CD14-positive monocyte (primary cell): Measurements from ENCODE around the gene KRTAP10-1. TPM values are rescaled to one million over a fixed set of nuclear protein-coding genes. Genes with fewer than 3 reads are reported as not detected.
"Not testable (repeated sequence)": the region's sequence is repeated elsewhere in the genome, so short reads cannot be mapped to it uniquely, and the experiment has no call there.

Source experiments
- DNase-seq, 3 donors: peaks; one replicate each; pipeline ENCODE4 v3.0.0-alpha.2; 2011 to 2022
- H2AFZ ChIP-seq: 2 replicates; pipeline ENCODE4 v1.6.0; 2012; ENCODE audit warnings: mild to moderate bottlenecking, low read depth, low read length, inconsistent platforms; ENCODE audit not compliant: insufficient read depth, poor library complexity, severe bottlenecking
- H3K27ac ChIP-seq, 2 donors: 1 replicate in 1 of 2; 2 replicates in 1 of 2; pipeline ENCODE4 v1.5.1; 2012 to 2013; ENCODE audit warnings: low read length in 2 of 2, control low read depth in 1 of 2, inconsistent platforms in 1 of 2, low read depth in 1 of 2, mild to moderate bottlenecking in 1 of 2
- H3K27me3 ChIP-seq, 2 donors: one replicate each; pipeline versions ENCODE4 v1.6.0 to v1.6.1; 2011 to 2013; ENCODE audit warnings: low read length in 2 of 2; ENCODE audit not compliant: control insufficient read depth in 2 of 2, insufficient read depth in 2 of 2
- H3K36me3 ChIP-seq, 2 donors: replicated peaks in 1 of 2; 1 replicate in 1 of 2; 2 replicates in 1 of 2; pipeline versions ENCODE4 v1.5.1 to v1.6.1; 2012 to 2013; ENCODE audit warnings: low read length in 2 of 2, control low read depth in 1 of 2, inconsistent platforms in 1 of 2, mild to moderate bottlenecking in 1 of 2; ENCODE audit not compliant: insufficient read depth in 2 of 2, control insufficient read depth in 1 of 2
- H3K4me1 ChIP-seq, 2 donors: 1 replicate in 1 of 2; 2 replicates in 1 of 2; pipeline versions ENCODE4 v1.5.1 to v1.6.1; 2012 to 2013; ENCODE audit warnings: low read length in 2 of 2, control low read depth in 1 of 2, inconsistent platforms in 1 of 2, mild to moderate bottlenecking in 1 of 2, moderate library complexity in 1 of 2; ENCODE audit not compliant: insufficient read depth in 2 of 2, control insufficient read depth in 1 of 2
- H3K4me2 ChIP-seq: replicated peaks from 2 replicates; pipeline ENCODE3; 2012; ENCODE audit warnings: low read length, moderate library complexity, mild to moderate bottlenecking; ENCODE audit not compliant: poor library complexity, severe bottlenecking; ENCODE audit errors: extremely low read depth
- H3K4me3 ChIP-seq, 3 experiments: fragments of 200-600 bp in 1 of 3; sonication (generic) in 1 of 3; replicated peaks in 1 of 3; 1 replicate in 2 of 3; 2 replicates in 1 of 3; pipeline ENCODE4 v1.5.1; 2011 to 2013; ENCODE audit warnings: low read length in 3 of 3, mild to moderate bottlenecking in 3 of 3, control low read depth in 2 of 3, low read depth in 2 of 3, inconsistent platforms in 1 of 3, moderate library complexity in 1 of 3
- H3K79me2 ChIP-seq: 2 replicates; pipeline ENCODE4 v1.6.0; 2012; ENCODE audit warnings: mild to moderate bottlenecking, control low read depth, inconsistent platforms, low read length, moderate library complexity; ENCODE audit not compliant: insufficient read depth
- H3K9ac ChIP-seq: 2 replicates; pipeline ENCODE4 v1.6.0; 2017; ENCODE audit warnings: low read length, mild to moderate bottlenecking; ENCODE audit not compliant: insufficient read depth, poor library complexity, severe bottlenecking
- H3K9me3 ChIP-seq, 2 donors: replicated peaks in 1 of 2; 1 replicate in 1 of 2; 2 replicates in 1 of 2; pipeline versions ENCODE4 v1.5.1 to v1.6.1; 2012 to 2013; ENCODE audit warnings: low read length in 2 of 2, control low read depth in 1 of 2; ENCODE audit not compliant: control insufficient read depth in 1 of 2, insufficient read depth in 1 of 2
- H4K20me1 ChIP-seq: 2 replicates; pipeline ENCODE4 v1.6.0; 2012; ENCODE audit warnings: mild to moderate bottlenecking, low read length, control low read depth, moderate library complexity; ENCODE audit not compliant: insufficient read depth
- H3K27ac Mint-ChIP-seq, 7 donors: one replicate each; pipeline ENCODE4 v1.8.0; 2020; ENCODE audit warnings: mild to moderate bottlenecking in 7 of 7, mixed read lengths in 7 of 7, moderate library complexity in 6 of 7, inconsistent platforms in 2 of 7
- H3K27me3 Mint-ChIP-seq, 3 donors: one replicate each; pipeline ENCODE4 v1.8.0; 2021 to 2022; ENCODE audit warnings: low read depth in 3 of 3, mild to moderate bottlenecking in 3 of 3, mixed read lengths in 3 of 3, moderate library complexity in 3 of 3, inconsistent platforms in 1 of 3
- H3K36me3 Mint-ChIP-seq, 2 donors: one replicate each; pipeline ENCODE4 v1.8.0; 2020; ENCODE audit warnings: mixed read lengths in 2 of 2, inconsistent platforms in 1 of 2, mild to moderate bottlenecking in 1 of 2
- H3K4me1 Mint-ChIP-seq: one replicate; pipeline ENCODE4 v1.8.0; 2020; ENCODE audit warnings: mild to moderate bottlenecking, mixed read lengths
- H3K4me3 Mint-ChIP-seq, 2 donors: one replicate each; pipeline ENCODE4 v1.8.0; 2020; ENCODE audit warnings: mild to moderate bottlenecking in 2 of 2, mixed read lengths in 2 of 2, moderate library complexity in 1 of 2
- H3K9me3 Mint-ChIP-seq, 7 donors: one replicate each; pipeline ENCODE4 v1.8.0; 2020 to 2022; ENCODE audit warnings: mixed read lengths in 7 of 7, mild to moderate bottlenecking in 6 of 7, moderate library complexity in 6 of 7, inconsistent platforms in 2 of 7
- WGBS: methylation state at CpG from one replicate; pipeline ENCODE4 v1.1.5; 2013; ENCODE audit warnings: missing lambda C conversion rate; ENCODE audit not compliant: insufficient coverage; 5-methylcytosine and 5-hydroxymethylcytosine counted together
- intact Hi-C, 2 donors: fragments of 100-400 bp; cut with micrococcal nuclease; formaldehyde crosslinking; loops; one replicate each; pipeline versions ENCODE4 v1.15.0 to v1.15.1; 2023
- polyA plus RNA-seq, 3 donors: library from polyadenylated mRNA; depleted of rRNA in 1 of 3; unstranded in 2 of 3; stranded (reverse) in 1 of 3; fragments of 300-500 nt in 2 of 3; fragments of >200 nt in 1 of 3; fragmentation: Illumina TruSeq in 2 of 3; gene quantifications; 1 replicate in 2 of 3; 2 replicates in 1 of 3; pipeline ENCODE4 v1.2.3, GENCODE V29; 2012 to 2021
- TF ChIP-seq, protein P1 (sequence below): fragments of 200-600 bp; IDR thresholded peaks from one replicate; pipeline ENCODE4 v1.8.0; 2022; ENCODE audit warnings: antibody characterized with exemption, mild to moderate bottlenecking

Gene KRTAP10-1
- polyA plus RNA-seq, 3 donors, result not detected

DNA sequence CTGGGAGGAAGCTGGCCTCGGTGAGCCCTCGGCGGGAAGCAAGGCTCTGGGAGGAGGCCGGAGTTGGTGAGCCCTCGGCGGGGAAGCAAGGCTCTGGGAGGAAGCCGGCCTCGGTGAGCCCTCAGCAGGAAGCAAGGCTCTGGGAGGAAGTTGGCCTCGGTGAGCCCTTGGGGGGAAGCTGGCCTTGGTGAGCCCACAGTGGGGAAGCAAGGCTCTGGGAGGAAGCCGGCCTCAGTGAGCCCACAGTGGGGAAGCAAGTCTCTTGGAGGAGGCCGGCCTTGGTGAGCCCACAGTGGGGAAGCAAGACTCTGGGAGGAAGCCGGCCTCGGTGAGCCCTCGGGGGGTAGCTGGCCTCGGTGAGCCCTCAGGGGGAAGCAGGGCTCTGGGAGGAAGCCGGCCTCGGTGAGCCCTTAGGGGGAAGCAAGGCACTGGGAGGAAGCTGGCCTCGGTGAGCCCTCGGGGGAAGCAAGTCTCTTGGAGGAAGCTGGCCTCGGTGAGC lies 36.0 kb downstream of the KRTAP10-1 start:
- peak overlapping the region in 5 of 7 donors; percentile 37 to 81 (median 61) for H3K27ac Mint-ChIP-seq
- Histone ChIP-seq H3K79me2 (no peaks in the 10 kb centered on the region), H3K27me3 (no peaks in the 10 kb centered on the region), H3K27ac (peak overlapping the region; percentile 26 to 66), H3K4me3 (no peak overlapping the region), H3K9me3 (peaks cover 0 to 5% of the 10 kb centered on the region in 2 donors), H2AFZ (no peak overlapping the region), H3K4me2 (no peak overlapping the region), H3K36me3 (no peaks in the 10 kb centered on the region), H3K9ac (no peak overlapping the region), H3K4me1 (peaks cover 9 to 13% of the 10 kb centered on the region in 2 donors), H4K20me1 (no peaks in the 10 kb centered on the region)
- peaks cover 7 to 15% (median 9%) of the 10 kb centered on the region in 3 donors for H3K27me3 Mint-ChIP-seq
- no peak overlapping the region for H3K4me3 Mint-ChIP-seq
- TF ChIP-seq, protein P1, sequence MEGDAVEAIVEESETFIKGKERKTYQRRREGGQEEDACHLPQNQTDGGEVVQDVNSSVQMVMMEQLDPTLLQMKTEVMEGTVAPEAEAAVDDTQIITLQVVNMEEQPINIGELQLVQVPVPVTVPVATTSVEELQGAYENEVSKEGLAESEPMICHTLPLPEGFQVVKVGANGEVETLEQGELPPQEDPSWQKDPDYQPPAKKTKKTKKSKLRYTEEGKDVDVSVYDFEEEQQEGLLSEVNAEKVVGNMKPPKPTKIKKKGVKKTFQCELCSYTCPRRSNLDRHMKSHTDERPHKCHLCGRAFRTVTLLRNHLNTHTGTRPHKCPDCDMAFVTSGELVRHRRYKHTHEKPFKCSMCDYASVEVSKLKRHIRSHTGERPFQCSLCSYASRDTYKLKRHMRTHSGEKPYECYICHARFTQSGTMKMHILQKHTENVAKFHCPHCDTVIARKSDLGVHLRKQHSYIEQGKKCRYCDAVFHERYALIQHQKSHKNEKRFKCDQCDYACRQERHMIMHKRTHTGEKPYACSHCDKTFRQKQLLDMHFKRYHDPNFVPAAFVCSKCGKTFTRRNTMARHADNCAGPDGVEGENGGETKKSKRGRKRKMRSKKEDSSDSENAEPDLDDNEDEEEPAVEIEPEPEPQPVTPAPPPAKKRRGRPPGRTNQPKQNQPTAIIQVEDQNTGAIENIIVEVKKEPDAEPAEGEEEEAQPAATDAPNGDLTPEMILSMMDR, result no peak
- H3K36me3 Mint-ChIP-seq, result no peaks in the 10 kb centered on the region
- intact Hi-C loops, result no loop called here
- peaks cover 6% of the 10 kb centered on the region for H3K4me1 Mint-ChIP-seq
- peaks cover 0 to 12% (median 5%) of the 10 kb centered on the region in 7 donors for H3K9me3 Mint-ChIP-seq
- WGBS, result 2% methylated on average over 19 of the region's 20 CpGs
- DNase-seq, result peak; percentile 44 to 62 (median 44)

- H3K36me3 Mint-ChIP-seq, H3K4me2 ChIP-seq, H3K27me3 ChIP-seq, H4K20me1 ChIP-seq, H3K4me3 ChIP-seq, H3K9ac ChIP-seq, H2AFZ ChIP-seq, H3K9me3 ChIP-seq, H3K36me3 ChIP-seq, DNase-seq, H3K79me2 ChIP-seq, H3K4me3 Mint-ChIP-seq, H3K4me1 Mint-ChIP-seq, intact Hi-C loops: not testable (repeated sequence)
- Histone ChIP-seq H3K4me1 (peaks cover 9 to 13% of the 10 kb centered on the region in 2 donors), H3K27ac (peak overlapping the region; percentile 26 to 66)
- Mint-ChIP-seq H3K9me3 (peaks cover 0 to 12% (median 5%) of the 10 kb centered on the region in 7 donors), H3K27me3 (peaks cover 7 to 13% (median 7%) of the 10 kb centered on the region in 3 donors), H3K27ac (peak overlapping the region in 3 of 7 donors; percentile 37 to 81 (median 61))
- 52% methylated on average over 26 of the region's 44 CpGs for WGBS
Observed at GRCh38 chr21:44503006-44503889, 36.7 kb downstream of the KRTAP10-1 start.
